Stimulated activated CD4-positive, alpha-beta T cell treated with anti-CD3 and anti-CD28 coated beads, TNF-alpha, amount 100 ng/mL, for 1 hour (primary cell): ENCODE data around the gene CHRFAM7A.
"Not testable (repeated sequence)": the region's sequence is repeated elsewhere in the genome, so short reads cannot be mapped to it uniquely, and the experiment has no call there.

Experiments
- DNase-seq, 3 donors: peaks; one replicate each; pipeline ENCODE4 v3.0.0-alpha.2; 2020; ENCODE audit warnings: low read depth in 3 of 3, low spot score in 1 of 3

CHRFAM7A gene

GRCh38 chr15:30392766-30393663 is at the start of gene CHRFAM7A:
CHRFAM7A (minus strand) TSS chr15:30393540; CDS start chr15:30383351, 10,189 bp downstream.
- not testable (repeated sequence) for DNase-seq

GRCh38 chr15:30438348-30438747 is 45.0 kb upstream of the CHRFAM7A start:
- not testable (repeated sequence) for DNase-seq

- DNase-seq: not testable (repeated sequence)
These were observed 42.5 kb upstream of the CHRFAM7A start for GRCh38 chr15:30435878-30436277.

DNA sequence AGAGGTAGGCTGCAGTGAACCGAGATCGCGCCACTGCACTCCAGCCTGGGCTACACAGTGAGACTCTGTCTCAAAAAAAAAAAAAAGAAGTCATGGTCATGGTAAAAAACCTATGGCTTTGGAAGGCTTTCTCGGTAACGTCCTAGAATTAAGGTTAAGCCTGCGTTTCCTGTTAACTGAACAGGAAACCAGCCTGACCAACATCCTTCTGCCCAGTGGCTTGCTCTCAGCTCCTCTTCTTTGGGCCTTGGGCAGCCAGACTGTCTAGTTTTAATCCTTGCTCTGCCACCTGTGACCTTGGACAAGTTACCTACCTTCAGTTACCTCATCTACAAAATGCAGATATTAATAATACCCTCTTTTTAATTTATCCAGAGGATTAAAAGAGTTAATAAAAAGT is 27.4 kb upstream of the CHRFAM7A start:
- DNase-seq: not testable (repeated sequence)

DNA sequence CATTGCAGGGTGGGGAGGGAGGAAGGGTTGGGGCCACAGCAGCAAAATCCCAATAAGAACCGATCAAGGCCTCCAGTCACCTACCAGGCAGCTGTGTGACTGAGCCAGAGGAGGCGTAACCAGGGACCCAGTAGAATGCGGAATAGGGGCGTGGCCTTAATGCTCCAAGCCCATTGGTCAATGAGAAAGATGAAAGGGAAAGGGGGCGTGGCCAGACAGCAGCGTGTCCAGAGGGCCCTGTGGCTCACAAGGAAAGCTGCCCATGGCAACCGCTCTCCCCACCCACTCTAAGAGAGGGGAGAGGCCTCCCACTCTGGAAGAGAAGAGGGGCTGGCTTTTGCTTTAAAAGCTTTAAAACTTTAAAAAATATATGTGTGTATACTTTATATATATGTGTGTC is 20.8 kb upstream of the CHRFAM7A start, which contains the start of gene GOLGA8R:
Gene GOLGA8R, minus strand, starts transcription at position 101 of the 400 bp plus-strand sequence. Its CDS starts 98 bp downstream, at position 3.
- not testable (repeated sequence) for DNase-seq

DNA sequence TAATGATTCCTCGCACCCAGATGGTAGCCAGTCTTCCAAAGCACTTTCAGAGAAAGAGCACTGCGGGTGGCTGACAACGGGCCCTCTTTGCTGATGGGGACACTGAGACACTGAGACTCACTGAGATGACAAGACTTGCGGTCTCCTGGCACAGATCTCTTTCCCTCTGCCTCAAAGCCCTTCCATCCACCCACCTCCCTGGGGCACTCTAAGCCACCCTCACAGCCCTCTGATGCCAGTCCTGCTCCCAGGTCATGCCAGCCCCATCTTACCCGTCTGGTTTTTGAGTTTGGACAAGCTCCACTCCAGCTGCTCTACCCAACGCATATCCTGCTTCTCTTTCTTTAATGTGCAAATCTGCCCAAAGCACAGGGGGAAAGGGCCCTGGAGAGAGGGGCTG is 14.3 kb upstream of the CHRFAM7A start:
- DNase-seq: not testable (repeated sequence)

- peak in 2 of 3 donors; percentile 27 to 44 for DNase-seq
These were observed 5.6 kb upstream of the CHRFAM7A start for GRCh38 chr15:30398988-30399387.

DNA sequence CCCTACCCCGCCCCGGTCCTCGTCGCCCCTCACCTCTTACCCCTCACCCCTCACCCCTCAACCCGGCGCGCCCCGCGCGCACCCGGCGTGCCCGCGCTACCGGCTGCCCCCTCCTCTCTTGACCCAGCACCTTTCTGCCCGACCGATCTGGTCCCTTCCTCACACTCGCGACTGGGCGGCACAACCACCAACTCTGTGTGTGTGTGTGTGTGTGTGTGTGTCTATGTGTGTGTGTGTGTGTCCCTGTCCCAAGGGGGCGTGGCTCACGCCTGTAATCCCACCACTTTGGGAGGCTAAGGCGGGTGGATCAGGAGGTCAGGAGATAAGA is 288 bp upstream of the CHRFAM7A start:
- DNase-seq: not testable (repeated sequence)

- DNase-seq: not testable (repeated sequence)
These were observed 6.9 kb downstream of the CHRFAM7A start for GRCh38 chr15:30386318-30386887.

GRCh38 chr15:30377082-30377413 is 16.3 kb downstream of the CHRFAM7A start:
- not testable (repeated sequence) for DNase-seq

DNA sequence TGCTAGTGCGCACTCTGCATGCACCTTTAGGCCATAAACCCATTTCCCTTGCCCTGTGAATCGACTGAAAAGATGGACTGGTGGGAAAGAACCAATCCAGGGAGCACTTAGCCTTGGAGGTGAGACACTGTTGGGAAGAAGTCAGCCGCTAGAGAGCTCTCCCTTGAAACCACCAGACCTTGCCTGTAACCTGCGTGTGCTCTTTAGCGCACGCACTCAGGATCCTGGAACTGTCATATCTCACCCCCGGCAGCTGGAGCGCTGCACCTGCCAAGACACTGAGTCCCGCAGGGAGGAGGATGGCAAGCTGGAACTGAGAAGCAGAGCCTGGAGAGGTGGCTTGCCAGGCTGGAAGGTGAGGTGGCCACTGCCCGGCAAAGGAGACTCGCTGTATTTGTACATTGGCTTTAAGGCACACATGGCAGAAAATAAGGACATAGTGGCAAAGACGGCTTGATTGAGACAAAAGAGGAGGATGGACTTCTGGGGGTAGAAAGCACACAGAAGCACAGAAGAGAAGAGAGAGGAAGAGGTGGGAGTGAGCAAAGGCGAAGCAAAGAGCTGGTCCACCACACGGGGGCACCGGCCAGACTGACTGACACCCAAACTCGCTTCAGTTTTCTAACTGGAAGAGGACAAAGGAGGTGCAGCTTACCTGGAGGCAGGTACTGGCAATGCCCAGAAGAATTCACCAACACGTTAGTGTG is 16.8 kb downstream of the CHRFAM7A start:
- not testable (repeated sequence) for DNase-seq

GRCh38 chr15:30375872-30376271 is 17.5 kb downstream of the CHRFAM7A start:
- not testable (repeated sequence) for DNase-seq

DNA sequence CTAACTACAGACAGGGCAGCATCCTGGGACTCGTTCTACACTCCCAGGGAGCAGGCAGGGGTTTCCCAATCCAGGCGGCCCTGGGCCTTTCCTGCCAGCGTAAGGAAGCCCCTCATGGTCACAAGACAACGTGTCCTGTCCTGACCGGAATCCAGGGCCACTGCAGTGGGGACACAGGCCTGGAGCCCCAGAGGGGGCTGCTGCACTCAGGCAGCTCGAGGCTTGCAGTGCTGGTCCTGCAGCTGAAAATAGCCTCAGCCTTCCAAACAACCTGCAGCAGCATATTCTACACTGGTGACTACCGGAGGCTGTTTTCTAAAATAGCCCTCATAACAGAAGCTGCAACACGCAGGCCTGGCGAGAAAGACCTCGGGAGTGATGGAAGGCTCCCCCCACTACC is 18.5 kb downstream of the CHRFAM7A start:
- not testable (repeated sequence) for DNase-seq

- DNase-seq: not testable (repeated sequence)
These were observed 25.1 kb downstream of the CHRFAM7A start for GRCh38 chr15:30368271-30368670.

DNA sequence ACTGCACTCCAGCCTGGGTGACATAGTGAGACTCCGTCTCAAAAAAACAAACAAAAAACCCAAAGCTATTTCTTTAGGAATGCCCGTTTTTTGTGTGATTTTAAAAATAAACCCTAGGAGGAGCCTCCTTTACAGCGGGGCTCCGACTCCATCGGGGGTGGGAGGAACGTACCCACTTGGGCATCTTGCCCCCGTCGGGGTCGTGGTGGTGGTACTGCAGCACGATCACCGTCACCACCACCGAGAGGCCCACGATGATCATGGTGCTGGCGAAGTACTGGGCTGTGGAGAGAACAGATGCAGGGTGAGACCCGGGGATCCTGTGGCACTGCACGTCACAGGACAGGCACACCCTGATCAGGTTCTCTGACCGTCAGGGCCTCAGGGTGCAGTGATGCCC is 26.1 kb downstream of the CHRFAM7A start:
- DNase-seq: not testable (repeated sequence)

DNA sequence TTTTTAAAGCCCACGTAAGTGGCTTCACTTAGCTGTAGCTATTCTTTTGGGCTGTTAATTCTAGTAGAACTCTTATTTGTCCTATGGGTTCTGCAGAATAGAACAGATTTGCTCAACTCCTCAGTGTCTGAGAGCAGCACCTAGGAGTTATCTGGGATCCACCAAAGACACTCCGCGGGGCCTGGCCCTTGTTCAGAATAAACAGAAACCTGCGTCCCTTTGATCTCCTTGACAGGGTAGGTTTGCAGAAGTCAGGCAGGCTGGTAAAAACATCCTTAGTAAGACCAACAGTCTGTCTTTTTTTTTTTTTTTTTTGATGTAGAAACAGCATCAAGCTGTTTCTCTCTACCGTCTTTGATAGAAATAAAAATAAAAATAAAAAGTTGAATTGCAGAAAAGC is 31.9 kb downstream of the CHRFAM7A start:
- not testable (repeated sequence) for DNase-seq

- not testable (repeated sequence) for DNase-seq
These were observed 32.4 kb downstream of the CHRFAM7A start for GRCh38 chr15:30360990-30361389.

DNA sequence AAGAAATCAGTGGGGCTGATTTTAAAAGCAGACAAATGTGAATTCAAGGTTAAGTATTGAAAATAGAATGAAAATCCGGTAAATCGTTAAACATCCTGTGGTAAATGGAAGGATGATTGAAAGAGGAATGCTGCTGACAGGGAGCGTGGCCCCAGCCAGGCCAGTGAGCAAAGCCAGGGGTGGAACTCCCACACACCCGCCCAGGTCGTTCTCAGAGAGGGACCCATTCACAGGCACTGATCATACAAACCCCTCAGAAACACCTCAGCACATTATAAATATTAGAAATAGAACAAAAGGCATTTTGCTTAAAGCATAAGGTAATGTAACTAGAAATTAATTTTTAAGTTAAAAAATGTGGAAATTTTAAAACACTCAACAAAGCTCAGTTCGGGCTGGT is 38.3 kb downstream of the CHRFAM7A start:
- not testable (repeated sequence) for DNase-seq

DNA sequence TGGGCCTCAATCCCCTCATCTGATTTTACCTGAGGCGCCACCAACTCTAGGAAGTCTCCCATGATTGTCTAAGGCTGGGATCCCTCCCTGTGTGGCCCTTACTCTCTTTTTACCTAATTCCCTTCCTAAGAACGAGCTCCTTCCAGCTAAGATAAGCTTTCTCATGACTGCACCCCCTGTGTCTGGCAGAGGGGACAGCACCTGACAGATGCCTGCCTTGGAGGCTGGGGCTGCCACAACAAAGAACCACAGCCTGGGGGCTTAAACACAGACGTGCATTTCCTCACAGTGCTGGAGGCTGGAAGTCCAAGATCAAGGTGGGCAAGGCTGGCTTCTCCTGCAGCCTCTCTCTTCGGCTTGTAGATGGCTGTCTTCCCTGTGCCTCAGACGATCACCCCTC is 43.5 kb downstream of the CHRFAM7A start:
- DNase-seq: not testable (repeated sequence)

DNA sequence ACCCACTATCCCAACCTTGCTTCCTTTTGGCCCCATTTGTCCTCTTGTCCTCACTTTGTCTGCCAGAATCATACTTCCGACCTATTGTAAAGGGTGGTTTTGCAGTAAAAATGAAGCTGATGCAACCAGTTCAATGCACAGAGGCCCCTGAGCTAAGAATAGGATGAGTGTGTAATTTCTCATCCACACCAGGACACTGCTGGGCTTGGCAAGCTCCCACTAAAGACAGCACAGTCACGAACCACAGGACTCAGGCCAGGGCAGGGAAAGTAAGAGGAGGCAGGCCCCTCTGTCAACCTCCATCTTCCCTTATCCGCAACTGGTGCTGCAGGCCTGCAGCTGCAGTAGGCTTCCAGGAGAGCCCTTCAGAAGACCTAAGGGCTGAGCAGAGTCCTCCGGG is 56.8 kb downstream of the CHRFAM7A start:
- not testable (repeated sequence) for DNase-seq

- not testable (repeated sequence) for DNase-seq
These were observed 59.2 kb downstream of the CHRFAM7A start for GRCh38 chr15:30334152-30334551.

GRCh38 chr15:30326145-30326544 is 67.2 kb downstream of the CHRFAM7A start:
- DNase-seq: not testable (repeated sequence)
